ENCODE data around the gene SLC4A4.

DNA sequence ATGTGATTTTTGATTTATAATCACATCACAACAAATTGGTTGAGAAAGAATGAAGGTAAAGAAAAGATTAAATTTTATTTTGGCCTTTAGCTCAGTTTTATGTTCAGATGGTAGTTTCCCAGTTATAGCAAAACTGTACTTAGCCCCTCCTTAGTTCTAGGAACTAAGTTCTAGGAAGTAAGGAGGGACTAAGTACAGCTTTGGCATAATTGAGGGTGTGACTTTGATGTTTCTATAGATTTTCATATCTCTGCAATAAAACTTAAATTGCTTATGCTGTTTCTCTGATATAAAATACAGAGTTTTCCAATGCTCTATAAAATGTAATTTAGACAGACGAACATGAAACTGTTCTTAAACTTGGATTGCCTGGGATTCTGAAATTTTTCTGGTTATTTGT is 46.6 kb upstream of the SLC4A4 start:
- TF ChIP-seq, protein P1, sequence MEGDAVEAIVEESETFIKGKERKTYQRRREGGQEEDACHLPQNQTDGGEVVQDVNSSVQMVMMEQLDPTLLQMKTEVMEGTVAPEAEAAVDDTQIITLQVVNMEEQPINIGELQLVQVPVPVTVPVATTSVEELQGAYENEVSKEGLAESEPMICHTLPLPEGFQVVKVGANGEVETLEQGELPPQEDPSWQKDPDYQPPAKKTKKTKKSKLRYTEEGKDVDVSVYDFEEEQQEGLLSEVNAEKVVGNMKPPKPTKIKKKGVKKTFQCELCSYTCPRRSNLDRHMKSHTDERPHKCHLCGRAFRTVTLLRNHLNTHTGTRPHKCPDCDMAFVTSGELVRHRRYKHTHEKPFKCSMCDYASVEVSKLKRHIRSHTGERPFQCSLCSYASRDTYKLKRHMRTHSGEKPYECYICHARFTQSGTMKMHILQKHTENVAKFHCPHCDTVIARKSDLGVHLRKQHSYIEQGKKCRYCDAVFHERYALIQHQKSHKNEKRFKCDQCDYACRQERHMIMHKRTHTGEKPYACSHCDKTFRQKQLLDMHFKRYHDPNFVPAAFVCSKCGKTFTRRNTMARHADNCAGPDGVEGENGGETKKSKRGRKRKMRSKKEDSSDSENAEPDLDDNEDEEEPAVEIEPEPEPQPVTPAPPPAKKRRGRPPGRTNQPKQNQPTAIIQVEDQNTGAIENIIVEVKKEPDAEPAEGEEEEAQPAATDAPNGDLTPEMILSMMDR (conservative IDR thresholded peaks at IDR 0.05 in 1 of 2, IDR thresholded peaks at IDR 0.05 in 1 of 2; ENCODE audit: low read depth in 1 of 2, low read length in 2 of 2): no peak
- no peak for TF ChIP-seq EZH2 (IDR thresholded peaks at IDR 0.05; ENCODE audit: low read length, missing control alignments)

Data from fibroblast of lung (primary cell).